Stimulated activated CD4-positive, alpha-beta T cell treated with anti-CD3 and anti-CD28 coated beads, Interleukin-15, amount 100 ng/mL, for 24 hours (primary cell): ENCODE results near the gene DROSHA.
"Not testable (repeated sequence)": the region's sequence is repeated elsewhere in the genome, so short reads cannot be mapped to it uniquely, and the experiment has no call there.

Experiments
- DNase-seq: peaks from one replicate; pipeline ENCODE4 v3.0.0-alpha.2; 2020

Gene DROSHA, protein sequence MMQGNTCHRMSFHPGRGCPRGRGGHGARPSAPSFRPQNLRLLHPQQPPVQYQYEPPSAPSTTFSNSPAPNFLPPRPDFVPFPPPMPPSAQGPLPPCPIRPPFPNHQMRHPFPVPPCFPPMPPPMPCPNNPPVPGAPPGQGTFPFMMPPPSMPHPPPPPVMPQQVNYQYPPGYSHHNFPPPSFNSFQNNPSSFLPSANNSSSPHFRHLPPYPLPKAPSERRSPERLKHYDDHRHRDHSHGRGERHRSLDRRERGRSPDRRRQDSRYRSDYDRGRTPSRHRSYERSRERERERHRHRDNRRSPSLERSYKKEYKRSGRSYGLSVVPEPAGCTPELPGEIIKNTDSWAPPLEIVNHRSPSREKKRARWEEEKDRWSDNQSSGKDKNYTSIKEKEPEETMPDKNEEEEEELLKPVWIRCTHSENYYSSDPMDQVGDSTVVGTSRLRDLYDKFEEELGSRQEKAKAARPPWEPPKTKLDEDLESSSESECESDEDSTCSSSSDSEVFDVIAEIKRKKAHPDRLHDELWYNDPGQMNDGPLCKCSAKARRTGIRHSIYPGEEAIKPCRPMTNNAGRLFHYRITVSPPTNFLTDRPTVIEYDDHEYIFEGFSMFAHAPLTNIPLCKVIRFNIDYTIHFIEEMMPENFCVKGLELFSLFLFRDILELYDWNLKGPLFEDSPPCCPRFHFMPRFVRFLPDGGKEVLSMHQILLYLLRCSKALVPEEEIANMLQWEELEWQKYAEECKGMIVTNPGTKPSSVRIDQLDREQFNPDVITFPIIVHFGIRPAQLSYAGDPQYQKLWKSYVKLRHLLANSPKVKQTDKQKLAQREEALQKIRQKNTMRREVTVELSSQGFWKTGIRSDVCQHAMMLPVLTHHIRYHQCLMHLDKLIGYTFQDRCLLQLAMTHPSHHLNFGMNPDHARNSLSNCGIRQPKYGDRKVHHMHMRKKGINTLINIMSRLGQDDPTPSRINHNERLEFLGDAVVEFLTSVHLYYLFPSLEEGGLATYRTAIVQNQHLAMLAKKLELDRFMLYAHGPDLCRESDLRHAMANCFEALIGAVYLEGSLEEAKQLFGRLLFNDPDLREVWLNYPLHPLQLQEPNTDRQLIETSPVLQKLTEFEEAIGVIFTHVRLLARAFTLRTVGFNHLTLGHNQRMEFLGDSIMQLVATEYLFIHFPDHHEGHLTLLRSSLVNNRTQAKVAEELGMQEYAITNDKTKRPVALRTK (N-terminal part only)

GRCh38 chr5:31531888-31532547 is at the start of gene DROSHA, which contains the start of gene C5orf22:
Gene DROSHA, minus strand, starts transcription at chr5:31532093. Its CDS starts 3,034 bp downstream, at chr5:31529059.
Gene C5orf22, plus strand, starts transcription at chr5:31532301. Its CDS starts 92 bp downstream, at chr5:31532393.
- peak; percentile 97 for DNase-seq

DNA sequence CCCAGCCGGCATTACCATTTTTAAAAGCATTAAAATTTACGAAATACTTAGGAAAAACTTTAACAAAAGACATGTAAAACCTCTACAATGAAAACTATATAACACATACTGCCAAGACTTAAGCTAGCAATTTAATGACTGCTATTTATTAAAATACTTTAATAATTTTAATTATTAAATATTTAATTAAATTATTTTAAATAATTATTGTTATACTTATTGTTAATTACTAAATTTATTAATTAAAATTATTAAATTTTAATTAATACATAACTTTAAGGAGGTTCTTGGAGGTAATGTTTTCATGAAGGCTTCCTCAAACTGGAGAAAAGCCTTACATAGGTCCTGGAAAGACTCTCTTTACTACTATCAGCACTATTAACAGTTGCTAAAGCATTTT is 47.7 kb upstream of the DROSHA start:
- DNase-seq, result no peak

DNA sequence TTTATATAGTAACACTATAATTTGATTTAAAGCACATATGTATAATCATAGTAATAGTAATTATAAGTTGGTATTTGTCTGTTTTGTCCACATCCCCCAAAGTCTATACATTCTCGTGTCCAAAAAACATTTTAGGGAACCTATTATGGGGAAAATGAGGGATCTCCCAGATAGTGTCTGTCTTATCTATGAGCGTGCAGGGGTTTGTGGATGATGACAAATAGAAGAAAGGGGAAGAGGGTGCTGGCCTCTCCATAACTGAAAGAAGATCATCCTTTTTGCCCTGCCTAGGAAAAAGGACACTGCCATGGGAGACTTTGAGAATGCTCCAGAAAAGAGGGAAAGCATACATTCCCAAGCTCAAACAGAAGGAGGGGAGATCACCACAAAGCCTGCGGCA is 45.5 kb upstream of the DROSHA start:
- DNase-seq, result no peak

DNA sequence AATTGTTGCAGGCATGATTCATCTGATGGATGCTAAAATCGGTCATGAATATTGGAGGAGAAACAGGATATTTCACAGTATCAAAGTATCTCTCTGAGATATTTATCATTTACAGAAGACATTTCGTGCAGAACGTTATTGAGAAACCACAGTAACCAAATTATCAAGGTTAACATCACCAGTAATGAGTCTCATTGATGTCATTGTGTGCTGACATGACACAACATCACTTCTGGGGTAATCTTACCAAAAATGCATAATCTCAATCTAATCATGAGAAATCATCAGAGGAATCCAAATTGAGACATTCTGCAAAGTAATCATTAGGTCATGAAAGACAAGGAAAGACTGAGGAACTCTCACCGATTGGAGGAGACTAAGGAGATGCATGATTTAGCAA is 42.9 kb upstream of the DROSHA start:
- no peak for DNase-seq

DNA sequence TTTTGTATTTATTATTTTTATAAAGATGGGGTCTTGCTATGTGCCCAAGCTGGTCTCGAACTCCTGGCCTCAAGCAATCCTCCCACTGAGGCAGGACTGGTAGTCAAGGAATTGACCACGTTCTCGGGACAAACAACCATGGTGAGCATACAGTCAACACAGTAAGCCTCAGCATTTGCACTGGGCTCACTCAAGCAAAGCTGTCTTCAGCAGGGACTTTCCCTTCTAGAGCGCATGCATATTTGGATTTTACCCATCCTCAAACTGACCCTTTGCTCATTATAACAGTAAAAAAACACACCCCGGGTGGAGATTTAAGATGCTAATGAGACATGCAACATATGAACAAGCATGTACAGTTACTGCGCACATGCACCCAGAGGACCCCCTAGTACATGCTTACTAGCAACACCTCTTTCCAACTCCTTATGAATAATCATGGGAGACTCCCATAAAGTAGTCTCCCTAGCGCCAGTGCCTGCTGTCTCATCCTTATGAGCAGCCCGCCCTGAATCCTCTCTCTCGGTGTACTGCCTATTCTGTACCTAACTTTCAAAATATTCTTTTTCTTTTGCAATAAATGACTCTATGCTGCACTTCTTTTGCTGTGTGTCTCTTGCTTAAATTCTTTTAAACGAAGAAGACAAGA is 41.7 kb upstream of the DROSHA start:
- DNase-seq, result no peak

DNA sequence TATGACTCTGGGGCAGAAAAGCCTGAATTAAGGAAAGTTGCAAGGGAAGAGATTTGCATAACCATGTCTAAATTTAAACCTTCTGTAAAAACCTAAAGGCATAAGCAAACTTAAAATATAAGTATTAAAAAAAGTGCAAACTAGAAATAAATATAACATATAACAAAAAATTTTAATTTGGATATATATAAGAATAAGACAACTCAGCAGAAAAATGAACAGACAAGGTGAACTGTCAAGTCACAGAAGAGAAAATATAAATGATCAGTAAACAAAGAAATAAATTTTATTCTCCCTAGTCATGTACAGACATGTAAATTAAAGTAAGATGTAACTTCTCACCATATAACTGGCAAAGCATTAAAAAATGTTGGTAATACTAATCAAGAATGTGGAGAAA is 37.2 kb upstream of the DROSHA start:
- no peak for DNase-seq

DNA sequence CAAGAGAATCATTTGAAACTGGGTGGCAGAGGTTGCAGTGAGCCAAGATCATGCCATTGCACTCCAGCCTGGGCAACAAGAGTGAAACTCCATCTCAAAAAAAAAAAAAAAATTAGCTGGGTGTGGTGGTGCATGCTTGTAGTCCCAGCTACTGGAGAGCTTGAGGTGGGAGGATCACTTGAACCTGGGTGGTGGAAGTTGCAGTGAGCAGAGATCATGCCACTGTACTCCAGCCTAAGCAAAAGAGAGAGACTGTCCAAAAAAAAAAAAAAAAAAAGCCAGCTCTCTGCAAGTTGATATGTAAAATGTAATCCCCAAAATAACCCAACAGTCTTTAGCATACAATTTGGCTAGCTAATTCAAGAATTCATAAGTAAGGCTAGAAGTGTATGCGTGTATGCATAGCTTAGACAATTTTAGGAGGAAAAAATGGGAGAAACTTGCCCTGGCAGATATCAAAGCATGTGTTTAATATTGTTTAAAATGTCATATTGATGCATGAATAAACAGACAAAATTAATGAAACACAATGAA is 36.5 kb upstream of the DROSHA start:
- no peak for DNase-seq

DNA sequence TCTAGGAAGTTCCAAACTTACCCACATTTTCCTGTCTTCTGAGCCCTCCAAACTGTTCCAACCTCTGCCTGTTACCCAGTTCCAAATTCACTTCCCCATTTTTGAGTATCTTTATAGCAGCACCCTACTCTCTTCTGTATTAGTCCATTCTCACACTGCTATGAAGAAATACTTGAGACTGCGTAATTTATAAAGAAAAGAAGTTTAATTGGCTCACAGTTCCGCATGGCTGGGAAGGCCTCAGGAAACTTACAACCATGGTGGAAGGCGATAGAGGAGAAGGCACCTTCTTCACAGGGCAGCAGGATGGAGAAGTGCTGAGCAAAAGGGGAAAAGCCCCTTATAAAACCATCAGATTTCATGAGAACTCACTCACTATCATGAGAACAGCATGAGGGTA is 34.5 kb upstream of the DROSHA start:
- not testable (repeated sequence) for DNase-seq

- DNase-seq, result no peak
These were observed 31.3 kb upstream of the DROSHA start for GRCh38 chr5:31563216-31563615.

DNA sequence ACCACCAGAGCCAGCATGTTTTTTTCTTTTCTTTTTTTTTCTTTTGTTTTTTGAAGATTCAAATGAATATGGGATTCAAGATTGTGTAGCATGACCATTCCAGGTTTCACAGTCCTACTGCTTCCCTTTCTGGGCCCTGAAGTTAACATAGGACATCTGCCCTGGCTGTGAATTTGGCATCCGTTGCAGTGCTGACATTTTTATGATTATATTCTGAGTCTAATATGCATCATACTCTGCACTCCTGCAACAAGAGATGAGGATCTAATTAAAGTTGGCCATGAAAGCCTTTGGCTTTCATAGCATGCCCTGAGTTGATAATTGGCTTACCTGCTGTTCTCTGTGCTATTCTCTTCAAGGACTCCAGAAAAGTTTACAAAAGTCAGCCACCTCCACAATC is 30.1 kb upstream of the DROSHA start:
- no peak for DNase-seq

DNA sequence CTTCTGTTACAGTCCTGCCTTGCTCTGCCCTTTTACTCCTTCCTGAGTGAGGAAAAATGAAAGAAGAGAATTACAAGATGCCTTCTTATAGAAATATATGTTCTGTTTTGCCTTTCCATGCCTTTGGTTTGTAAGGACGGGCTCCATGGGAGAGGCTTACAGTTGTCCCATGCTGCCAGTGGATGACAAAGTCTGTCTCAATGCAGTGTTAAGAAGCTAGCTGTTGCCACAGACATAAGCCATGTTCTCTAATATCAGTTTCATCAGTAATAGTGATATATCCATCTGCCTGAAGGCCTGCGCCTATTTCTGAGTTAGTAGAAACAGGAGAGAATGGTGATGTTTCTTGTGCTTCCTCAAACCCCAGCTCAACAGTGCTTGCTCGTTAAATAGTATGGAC is 28.0 kb upstream of the DROSHA start:
- DNase-seq, result no peak

- DNase-seq, result no peak
These were observed 24.6 kb upstream of the DROSHA start for GRCh38 chr5:31556461-31556860.

- DNase-seq, result no peak
These were observed 22.7 kb upstream of the DROSHA start for GRCh38 chr5:31554552-31554951.

DNA sequence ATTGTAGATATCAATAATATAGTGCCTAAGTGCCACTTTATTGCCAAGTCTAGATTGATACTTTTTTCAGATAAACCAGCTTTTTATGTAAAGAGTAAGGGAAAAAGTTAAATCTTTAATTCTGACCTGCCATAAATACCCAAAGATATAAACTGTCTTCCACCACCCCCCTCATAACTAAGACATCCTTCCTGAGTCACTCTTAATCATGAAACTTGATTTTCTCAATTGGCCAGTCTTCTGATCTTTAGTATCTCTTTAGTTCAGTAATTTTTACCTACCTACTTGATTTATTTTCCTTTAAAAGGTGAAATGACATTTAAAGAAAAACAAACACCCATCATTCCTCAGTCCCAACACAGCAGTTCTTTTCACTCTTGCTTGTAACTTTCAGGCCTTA is 22.0 kb upstream of the DROSHA start:
- DNase-seq, result no peak

DNA sequence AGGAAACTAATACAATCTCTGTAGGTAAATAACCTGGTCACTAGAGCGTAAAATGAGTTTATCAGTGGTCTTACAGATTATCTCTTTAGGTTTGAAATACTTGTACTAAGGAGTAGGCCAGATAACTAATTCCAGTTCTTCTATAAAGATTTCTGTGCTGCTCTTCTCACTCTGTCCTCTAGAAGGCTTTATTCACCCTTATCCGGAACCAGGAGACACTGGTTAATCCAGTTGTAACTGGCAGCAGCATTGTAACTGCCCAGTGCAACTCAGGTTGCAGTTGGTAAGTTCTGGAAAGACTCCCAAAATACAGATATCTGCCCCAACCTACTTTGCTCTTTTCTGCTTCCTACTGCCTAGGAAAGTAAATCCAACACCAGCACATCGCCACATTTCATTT is 20.0 kb upstream of the DROSHA start:
- no peak for DNase-seq

GRCh38 chr5:31549114-31549513 is 17.2 kb upstream of the DROSHA start:
- DNase-seq, result peak; percentile 28

- DNase-seq, result no peak
These were observed 6.0 kb upstream of the DROSHA start for GRCh38 chr5:31537851-31538250.

DNA sequence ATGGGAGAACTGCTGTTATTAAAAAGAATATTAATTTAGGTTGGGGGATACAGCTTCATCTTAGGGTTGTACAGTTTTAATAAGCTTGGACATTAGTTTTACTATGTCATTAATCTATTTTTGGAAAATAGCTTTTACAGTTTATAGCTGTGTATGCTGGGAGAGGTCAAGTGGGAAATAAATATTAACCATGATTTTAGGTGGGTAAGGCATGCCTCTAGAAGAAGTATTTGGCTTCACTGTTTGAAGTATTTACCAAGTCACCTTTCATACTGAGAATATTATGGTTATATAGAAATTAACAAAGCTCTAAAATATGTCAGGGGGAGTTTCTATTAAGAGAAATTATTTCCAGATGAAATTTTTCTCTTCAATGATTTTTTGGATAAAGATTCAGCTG is 5.5 kb upstream of the DROSHA start:
- DNase-seq, result no peak

- no peak for DNase-seq
These were observed 5.0 kb upstream of the DROSHA start for GRCh38 chr5:31536873-31537272.

DNA sequence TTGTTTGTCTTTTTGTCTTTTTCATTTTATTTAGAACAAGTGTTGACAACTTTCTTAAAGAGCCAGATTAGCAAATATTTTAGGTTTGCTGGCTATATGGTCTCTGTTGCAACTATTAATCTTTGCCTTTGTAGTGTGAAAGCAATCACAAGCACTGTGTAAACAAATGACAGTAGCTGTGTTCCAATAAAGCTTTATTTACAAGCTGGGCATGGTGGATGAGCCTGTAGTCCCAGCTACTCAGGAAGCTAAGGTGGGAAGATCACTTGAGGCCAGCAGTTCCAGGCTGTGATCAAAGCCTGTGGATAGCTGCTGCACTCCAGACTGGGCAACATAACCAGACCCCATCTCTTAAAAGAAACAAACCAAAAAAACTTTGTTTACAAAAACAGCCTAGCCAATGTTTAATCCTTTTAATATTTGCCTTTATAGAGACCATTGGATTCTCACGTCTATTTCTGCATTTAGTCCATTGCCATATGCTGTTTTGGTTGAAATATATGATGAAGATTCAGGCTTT is 2.7 kb upstream of the DROSHA start:
- no peak for DNase-seq

DNA sequence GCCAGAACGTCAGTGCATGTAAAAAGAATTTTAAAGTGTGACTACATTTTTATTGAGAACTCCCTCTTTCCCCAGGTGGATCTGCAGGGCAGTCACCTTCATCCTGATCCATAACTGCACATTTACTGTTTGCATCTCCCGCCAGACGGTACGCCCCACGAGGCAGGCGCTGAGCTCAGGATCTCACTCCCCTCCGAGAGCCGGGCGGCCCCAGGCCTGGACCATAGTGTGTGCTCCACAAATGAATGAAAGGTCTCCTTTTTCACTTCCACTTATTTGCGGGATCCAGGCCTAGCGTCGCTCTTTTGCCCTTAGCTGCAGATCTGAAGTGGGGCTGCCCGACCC is 378 bp downstream of the DROSHA start:
- DNase-seq, result peak; percentile 42
